Epithelial cell of proximal tubule (primary cell): Measurements from ENCODE around the gene DGAT2. TPM values are rescaled to one million over a fixed set of nuclear protein-coding genes. Genes with fewer than 3 reads are reported as not detected.

ENCODE experiments used
- DNase-seq: peaks from one replicate; pipeline ENCODE4 v3.0.0-alpha.2; 2011; ENCODE audit warnings: low read depth
- H3K4me3 ChIP-seq: 2 replicates; pipeline ENCODE4 v1.5.1; 2011; ENCODE audit warnings: low read depth, mild to moderate bottlenecking, low read length
- CTCF ChIP-seq: conservative IDR thresholded peaks from 2 replicates; pipeline ENCODE4 v1.5.1; 2012; ENCODE audit warnings: low read depth, mild to moderate bottlenecking, low read length
- total RNA-seq: library from RNA; depleted of rRNA; stranded (reverse); fragments of >200 nt; gene quantifications from 2 replicates; pipeline ENCODE4 v1.2.3, GENCODE V29; 2015

DGAT2 gene
- total RNA-seq, 1 donor from 2014 or later, result 1.8 TPM

GRCh38 chr11:75773595-75774353 lies 5.2 kb downstream of the DGAT2 start:
- H3K4me3 ChIP-seq, result no peak overlapping the region
- TF ChIP-seq CTCF, result no peak
- DNase-seq, result no peak

- no peak for TF ChIP-seq CTCF
- H3K4me3 ChIP-seq, result no peak overlapping the region
- no peak for DNase-seq
Observed at GRCh38 chr11:75775056-75775455, 6.5 kb downstream of the DGAT2 start.

- no peak for DNase-seq
- no peak for TF ChIP-seq CTCF
- H3K4me3 ChIP-seq, result no peak overlapping the region
Observed at GRCh38 chr11:75776546-75776945, 8.0 kb downstream of the DGAT2 start.

- DNase-seq, result no peak
- H3K4me3 ChIP-seq, result no peak overlapping the region
- no peak for TF ChIP-seq CTCF
Observed at GRCh38 chr11:75777461-75778110, 9.0 kb downstream of the DGAT2 start.

- TF ChIP-seq CTCF, result no peak
- no peak overlapping the region for H3K4me3 ChIP-seq
- no peak for DNase-seq
Observed at GRCh38 chr11:75778962-75779361, 10.4 kb downstream of the DGAT2 start.

GRCh38 chr11:75779960-75780359 lies 11.4 kb downstream of the DGAT2 start:
- TF ChIP-seq CTCF, result no peak
- DNase-seq, result no peak
- no peak overlapping the region for H3K4me3 ChIP-seq
